Thyroid gland (tissue), 4 donors: ENCODE results near the gene STX19. TPM values are rescaled to one million over a fixed set of nuclear protein-coding genes. Genes with fewer than 3 reads are reported as not detected.

Experiments
- DNase-seq, 2 donors: peaks; one replicate each; pipeline ENCODE4 v3.0.0-alpha.2; 2019
- H3K27ac ChIP-seq, 3 donors: fragments of 200-600 bp; sonication (generic); 1 replicate in 2 of 3; 2 replicates in 1 of 3; pipeline ENCODE4 v1.5.1; 2016 to 2019; ENCODE audit warnings: mild to moderate bottlenecking in 1 of 3, moderate library complexity in 1 of 3
- H3K27me3 ChIP-seq: fragments of 200-600 bp; sonication (generic); one replicate; pipeline ENCODE4 v1.5.1; 2019
- H3K36me3 ChIP-seq, 2 donors: fragments of 200-600 bp; sonication (generic); one replicate each; pipeline ENCODE4 v1.5.1; 2016 to 2019
- H3K4me1 ChIP-seq, 2 donors: fragments of 200-600 bp; sonication (generic); one replicate each; pipeline ENCODE4 v1.5.1; 2017 to 2019
- H3K4me3 ChIP-seq, 3 donors: fragments of 200-600 bp; sonication (generic); replicated peaks in 1 of 3; 1 replicate in 2 of 3; 2 replicates in 1 of 3; pipeline ENCODE4 v1.5.1; 2016; ENCODE audit warnings: mild to moderate bottlenecking in 1 of 3
- H3K9me3 ChIP-seq: fragments of 200-600 bp; sonication (generic); one replicate; pipeline ENCODE4 v1.5.1; 2017
- POLR2A ChIP-seq, 2 donors: fragments of 450-650 bp; IDR thresholded peaks; one replicate each; pipeline ENCODE4 v1.6.1; 2017; ENCODE audit warnings: antibody characterized with exemption in 2 of 2, mild to moderate bottlenecking in 2 of 2, moderate library complexity in 1 of 2
- WGBS, 2 donors: methylation state at CpG; one replicate each; pipeline ENCODE4 v1.1.5; 2017; 5-methylcytosine and 5-hydroxymethylcytosine counted together
- intact Hi-C: fragments of 100-400 bp; cut with DNase I; formaldehyde crosslinking; loops from one replicate; pipeline ENCODE4 v1.15.1; 2023
- total RNA-seq, 4 donors: library from RNA; depleted of rRNA; stranded (reverse); fragments of >200 nt; gene quantifications; one replicate each; pipeline ENCODE4 v1.2.3, GENCODE V29; 2016
- TF ChIP-seq, protein P1 (sequence below), 6 experiments: fragments of 200-600 bp in 3 of 6; fragments of 450-650 bp in 3 of 6; sonication (generic) in 3 of 6; IDR thresholded peaks; one replicate each; pipeline ENCODE4 v1.5.1; 2016 to 2019; ENCODE audit warnings: antibody characterized with exemption in 6 of 6, mild to moderate bottlenecking in 2 of 6, inconsistent platforms in 1 of 6, moderate library complexity in 1 of 6

STX19 gene
- total RNA-seq, 4 donors from 2014 or later, result not detected

DNA sequence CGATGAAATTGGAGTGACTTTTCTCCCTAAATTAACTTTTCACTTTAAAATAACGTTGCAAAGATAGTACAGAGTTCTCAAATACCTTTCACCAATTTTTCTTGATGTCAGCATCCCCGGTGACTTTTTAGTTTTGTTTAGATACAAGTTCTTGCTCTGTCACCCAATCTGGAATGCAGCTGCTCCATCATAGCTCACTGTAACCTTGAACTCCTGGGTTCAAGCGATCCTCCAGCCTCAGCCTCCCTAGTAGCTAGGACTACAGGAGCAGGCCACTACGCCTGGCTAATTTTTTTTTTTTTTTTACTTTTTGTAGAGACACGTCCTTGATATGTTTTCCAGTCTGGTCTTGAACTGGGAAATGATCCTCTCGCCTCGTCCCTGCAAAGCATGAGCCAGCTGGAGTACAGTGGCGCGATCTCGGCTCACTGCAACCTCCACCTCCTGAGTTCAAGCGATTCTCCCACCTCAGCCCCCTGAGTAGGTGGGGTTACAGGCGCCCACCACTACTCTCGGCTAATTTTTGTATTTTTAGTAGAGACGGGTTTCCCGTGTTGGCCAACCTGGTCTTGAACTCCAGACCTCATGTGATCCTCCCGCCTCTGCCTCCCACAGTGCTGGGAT, 35.2 kb upstream of the STX19 start:
- Histone ChIP-seq H3K4me1 (peaks cover 8 to 11% of the 10 kb centered on the region in 2 donors), H3K9me3 (no peaks in the 10 kb centered on the region), H3K27me3 (no peaks in the 10 kb centered on the region), H3K36me3 (no peaks in the 10 kb centered on the region), H3K4me3 (peak overlapping the region; percentile 50 to 61 (median 58)), H3K27ac (peak overlapping the region; percentile 70 to 95 (median 86))
- DNase-seq, result no peak
- 66 to 70% methylated on average over 17 of the region's 17 CpGs for WGBS, 2 donors
- TF ChIP-seq, protein P1, sequence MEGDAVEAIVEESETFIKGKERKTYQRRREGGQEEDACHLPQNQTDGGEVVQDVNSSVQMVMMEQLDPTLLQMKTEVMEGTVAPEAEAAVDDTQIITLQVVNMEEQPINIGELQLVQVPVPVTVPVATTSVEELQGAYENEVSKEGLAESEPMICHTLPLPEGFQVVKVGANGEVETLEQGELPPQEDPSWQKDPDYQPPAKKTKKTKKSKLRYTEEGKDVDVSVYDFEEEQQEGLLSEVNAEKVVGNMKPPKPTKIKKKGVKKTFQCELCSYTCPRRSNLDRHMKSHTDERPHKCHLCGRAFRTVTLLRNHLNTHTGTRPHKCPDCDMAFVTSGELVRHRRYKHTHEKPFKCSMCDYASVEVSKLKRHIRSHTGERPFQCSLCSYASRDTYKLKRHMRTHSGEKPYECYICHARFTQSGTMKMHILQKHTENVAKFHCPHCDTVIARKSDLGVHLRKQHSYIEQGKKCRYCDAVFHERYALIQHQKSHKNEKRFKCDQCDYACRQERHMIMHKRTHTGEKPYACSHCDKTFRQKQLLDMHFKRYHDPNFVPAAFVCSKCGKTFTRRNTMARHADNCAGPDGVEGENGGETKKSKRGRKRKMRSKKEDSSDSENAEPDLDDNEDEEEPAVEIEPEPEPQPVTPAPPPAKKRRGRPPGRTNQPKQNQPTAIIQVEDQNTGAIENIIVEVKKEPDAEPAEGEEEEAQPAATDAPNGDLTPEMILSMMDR (IDR thresholded peaks at IDR 0.05), result no peak
- TF ChIP-seq POLR2A (IDR thresholded peaks at IDR 0.05), result no peak
- intact Hi-C loops, result loop anchor here (10.0 kb wide), 1 partner anchor 59 kb away; no protein-coding TSS in a partner anchor

GRCh38 chr3:94062513-94063404, 34.4 kb upstream of the STX19 start, which contains the start of the genes DHFR2 and NSUN3:
TSS of gene DHFR2 (minus strand) at chr3:94062916. CDS start at chr3:94061511, 1,405 bp downstream.
TSS of gene NSUN3 (plus strand) at chr3:94063061. CDS start at chr3:94063127, 66 bp downstream.
- intact Hi-C loops, result loop anchor here (10.0 kb wide), 1 partner anchor 58 kb away; no protein-coding TSS in a partner anchor
- 0 to 1% methylated on average over 50 to 52 of the region's 52 CpGs for WGBS, 2 donors

GRCh38 chr3:94061297-94061696, 32.9 kb upstream of the STX19 start:
- H3K27ac ChIP-seq, result no peak overlapping the region
- H3K4me3 ChIP-seq, result no peak overlapping the region
- 97 to 99% methylated on average over 13 of the region's 13 CpGs for WGBS, 2 donors
- H3K9me3 ChIP-seq, result no peaks in the 10 kb centered on the region
- TF ChIP-seq, protein P1 (IDR thresholded peaks at IDR 0.05), result no peak
- TF ChIP-seq POLR2A (IDR thresholded peaks at IDR 0.05), result no peak
- H3K27me3 ChIP-seq, result no peaks in the 10 kb centered on the region
- H3K36me3 ChIP-seq, result no peaks in the 10 kb centered on the region
- DNase-seq, result no peak
- peaks cover 8 to 11% of the 10 kb centered on the region in 2 donors for H3K4me1 ChIP-seq
- intact Hi-C loops, result loop anchor here (10.0 kb wide), 1 partner anchor 56 kb away; no protein-coding TSS in a partner anchor

More at GRCh38 chr3:94062513-94063404, 34.4 kb upstream of the STX19 start, which contains the start of the genes DHFR2 and NSUN3:
- peak within 1 kb of the TSS; percentile 70 to 95 (median 86) for H3K27ac ChIP-seq
- no peaks in the 10 kb centered on the region for H3K36me3 ChIP-seq
- H3K9me3 ChIP-seq, result no peaks in the 10 kb centered on the region
- peak within 1 kb of the TSS; percentile 50 to 61 (median 58) for H3K4me3 ChIP-seq
- peak; percentile 92 for DNase-seq
- no peaks in the 10 kb centered on the region for H3K27me3 ChIP-seq
- TF ChIP-seq, protein P1 (IDR thresholded peaks at IDR 0.05), result no peak
- peak in 1 of 2 donors; percentile 69 for TF ChIP-seq POLR2A (IDR thresholded peaks at IDR 0.05)
- peaks cover 8 to 11% of the 10 kb centered on the region in 2 donors for H3K4me1 ChIP-seq

- Histone ChIP-seq H3K4me1 (no peaks in the 10 kb centered on the region), H3K27me3 (no peaks in the 10 kb centered on the region), H3K9me3 (no peaks in the 10 kb centered on the region), H3K4me3 (no peak overlapping the region), H3K36me3 (no peaks in the 10 kb centered on the region), H3K27ac (no peak overlapping the region)
- DNase-seq, result no peak
- intact Hi-C loops, result no loop called here
- TF ChIP-seq, protein P1 (IDR thresholded peaks at IDR 0.05), result no peak
- TF ChIP-seq POLR2A (IDR thresholded peaks at IDR 0.05), result no peak
Measured at GRCh38 chr3:94050546-94050945, 22.1 kb upstream of the STX19 start.
